GM12801 (cell line): ENCODE results near the gene TRPC4.

Source experiments
- CTCF ChIP-seq: IDR thresholded peaks from one replicate; pipeline ENCODE4 v1.5.1; 2011; ENCODE audit warnings: control low read depth; ENCODE audit not compliant: insufficient read length; ENCODE audit errors: extremely low read depth

TRPC4 gene

DNA sequence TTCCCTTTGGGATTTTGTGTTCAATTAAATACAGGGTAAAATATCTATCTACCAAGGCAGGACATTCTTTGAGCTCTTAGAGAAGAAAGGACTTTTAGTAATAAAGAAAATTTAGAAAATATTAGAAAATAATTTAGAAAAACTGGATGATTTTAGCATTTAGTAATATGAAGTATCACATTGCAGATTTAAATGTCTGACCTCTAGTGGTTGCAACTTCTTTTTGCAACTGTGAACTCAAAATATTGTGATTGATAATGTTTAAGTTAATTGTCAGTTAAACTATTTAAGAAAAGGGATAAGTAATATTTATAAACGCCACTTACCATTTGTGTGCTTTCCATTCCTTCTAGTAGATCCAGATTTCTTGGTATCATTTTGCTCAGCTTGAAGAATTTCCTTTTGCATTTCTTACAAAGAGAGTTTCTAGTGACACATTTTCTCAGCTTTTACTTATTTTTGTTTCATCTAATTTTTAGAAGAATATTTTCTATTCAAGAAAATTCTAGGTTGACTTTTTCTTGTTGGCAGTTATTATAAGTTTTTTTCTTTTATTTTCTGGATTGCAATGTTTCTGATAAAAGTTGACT lies 260.7 kb downstream of the TRPC4 start:
- TF ChIP-seq CTCF = no peak

DNA sequence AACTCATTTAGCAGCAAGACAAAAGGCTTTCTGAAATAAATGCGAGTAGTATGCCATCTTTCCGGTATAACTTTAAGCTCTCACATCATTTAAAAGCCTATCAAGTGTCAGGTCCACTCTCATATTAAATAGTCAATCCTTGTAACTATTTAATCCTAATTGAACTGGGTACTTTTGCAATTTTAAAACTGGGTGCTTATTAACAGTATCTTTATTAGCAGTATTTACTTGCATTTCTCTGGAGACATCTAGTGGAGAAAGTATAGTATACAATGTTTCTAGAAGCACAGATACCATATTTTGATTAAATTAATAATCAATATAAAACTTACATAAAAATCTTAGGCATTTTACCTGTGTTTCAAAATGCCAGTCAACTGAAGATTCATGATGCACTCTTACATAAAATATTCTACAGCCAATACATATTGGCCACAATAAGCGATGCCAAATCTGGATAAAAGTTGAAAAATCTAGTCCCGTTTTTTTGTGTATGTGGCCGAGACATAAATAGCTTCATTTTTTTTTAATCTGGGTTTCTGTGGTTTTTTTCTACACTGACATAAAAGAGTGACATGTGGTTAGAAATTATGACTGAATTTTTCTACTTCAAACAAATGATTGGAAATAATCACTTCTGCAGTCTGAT lies 266.7 kb downstream of the TRPC4 start:
- TF ChIP-seq CTCF = no peak

DNA sequence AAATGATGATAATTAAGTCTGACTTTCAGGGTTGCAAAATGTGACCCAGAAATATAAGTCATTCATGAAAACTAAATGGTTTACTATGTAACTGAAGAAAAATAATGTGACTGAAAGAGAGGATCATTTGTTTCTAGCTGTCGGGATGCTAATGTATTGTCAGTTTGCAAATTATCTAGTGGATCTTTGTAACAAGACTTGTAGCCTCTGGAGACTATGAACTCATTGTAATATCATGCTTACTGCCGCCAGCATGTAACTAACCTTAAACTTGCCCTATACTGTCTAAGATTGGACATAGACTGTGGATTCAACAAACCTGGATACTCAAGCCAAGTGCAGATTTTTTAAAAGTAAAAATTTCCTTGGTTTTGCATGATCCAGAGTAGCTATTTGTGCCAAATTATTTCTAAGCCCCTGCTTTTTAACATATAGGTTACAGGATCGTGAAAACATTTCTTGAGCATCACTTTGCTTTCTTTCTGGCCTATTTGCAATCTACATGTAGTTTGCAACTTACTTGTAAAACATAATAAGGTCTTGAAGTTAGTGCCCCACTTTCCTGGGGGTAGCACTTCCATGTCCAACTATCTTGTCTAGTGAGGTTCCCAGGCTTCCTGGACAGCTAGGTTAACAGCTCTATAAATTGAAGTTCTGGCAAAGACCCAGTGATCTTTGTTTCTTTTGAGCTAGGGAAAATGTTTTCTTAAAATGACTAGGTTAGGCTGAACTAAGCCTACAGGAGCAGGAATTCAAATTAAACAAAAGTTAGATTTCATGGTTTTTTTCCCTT lies 267.7 kb downstream of the TRPC4 start:
- TF ChIP-seq CTCF = no peak

- no peak for TF ChIP-seq CTCF
These were observed 270.1 kb downstream of the TRPC4 start for GRCh38 chr13:37599519-37599918.

DNA sequence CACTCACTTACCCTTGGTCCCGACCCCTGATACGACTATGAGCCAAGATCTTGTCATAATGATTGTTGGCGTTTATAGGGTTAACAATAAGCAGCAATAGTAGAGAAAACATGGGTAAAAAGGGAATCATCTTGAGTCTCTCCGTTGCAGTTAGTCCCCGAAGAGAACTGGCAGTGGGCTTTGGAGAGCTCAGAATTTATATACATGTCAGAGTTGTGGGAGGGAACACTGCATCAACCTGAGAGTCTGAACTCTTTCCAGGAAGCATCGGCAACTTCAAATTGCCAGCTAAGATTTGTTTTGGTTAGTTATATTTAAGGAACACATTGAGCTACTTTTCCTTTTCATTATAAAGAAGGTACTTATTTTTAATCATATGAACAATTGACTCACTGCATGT lies 271.0 kb downstream of the TRPC4 start, which contains the start of gene POSTN:
POSTN (minus strand) TSS at position 172 of the 400 bp plus-strand sequence; CDS start at position 130, 42 bp downstream.
- no peak for TF ChIP-seq CTCF

- TF ChIP-seq CTCF = no peak
These were observed 272.0 kb downstream of the TRPC4 start for GRCh38 chr13:37597477-37598025.

GRCh38 chr13:37596805-37597204 lies 272.8 kb downstream of the TRPC4 start:
- no peak for TF ChIP-seq CTCF
